Glutamatergic neuron (in vitro differentiated cells): ENCODE data around the gene RASSF8. TPM values are rescaled to one million over a fixed set of nuclear protein-coding genes. Genes with fewer than 3 reads are reported as not detected.

Source experiments
- DNase-seq: peaks from one replicate; pipeline ENCODE4 v3.0.0; 2022
- H3K27ac Mint-ChIP-seq: one replicate; pipeline ENCODE4 v1.8.0; 2020; ENCODE audit warnings: mild to moderate bottlenecking, mixed read lengths, inconsistent platforms; ENCODE audit not compliant: unreplicated experiment
- H3K27me3 Mint-ChIP-seq: one replicate; pipeline ENCODE4 v1.8.0; 2020; ENCODE audit warnings: mild to moderate bottlenecking, moderate library complexity, mixed read lengths, inconsistent platforms; ENCODE audit not compliant: unreplicated experiment
- H3K36me3 Mint-ChIP-seq: one replicate; pipeline ENCODE4 v1.8.0; 2020; ENCODE audit warnings: mild to moderate bottlenecking, mixed read lengths, inconsistent platforms; ENCODE audit not compliant: unreplicated experiment
- H3K4me1 Mint-ChIP-seq: one replicate; pipeline ENCODE4 v1.8.0; 2020; ENCODE audit warnings: mild to moderate bottlenecking, low read depth, mixed read lengths, inconsistent platforms; ENCODE audit not compliant: unreplicated experiment
- H3K4me3 Mint-ChIP-seq: one replicate; pipeline ENCODE4 v1.8.0; 2020; ENCODE audit warnings: mild to moderate bottlenecking, mixed read lengths, inconsistent platforms; ENCODE audit not compliant: unreplicated experiment
- H3K9me3 Mint-ChIP-seq: one replicate; pipeline ENCODE4 v1.8.0; 2020; ENCODE audit warnings: mild to moderate bottlenecking, moderate library complexity, mixed read lengths, inconsistent platforms; ENCODE audit not compliant: unreplicated experiment
- CTCF ChIP-seq: fragments of 200-600 bp; sonication (generic); IDR thresholded peaks from one replicate; pipeline ENCODE4 v1.5.0; 2021; ENCODE audit not compliant: partially characterized antibody, unreplicated experiment
- total RNA-seq: library from RNA; stranded (reverse); fragmentation: NEBNext Ultra II Directional; extraction: Animal tissue kit (Norgen Biotek cat#: 25700); gene quantifications from one replicate; pipeline ENCODE4 v1.2.1, GENCODE V29; 2021; ENCODE audit not compliant: unreplicated experiment

Gene RASSF8
- total RNA-seq, 1 donor from 2014 or later, result 41.3 TPM

- Mint-ChIP-seq H3K4me1 (peaks cover 7% of the 10 kb centered on the region), H3K9me3 (no peaks in the 10 kb centered on the region), H3K27ac (no peak overlapping the region), H3K36me3 (no peaks in the 10 kb centered on the region), H3K27me3 (no peaks in the 10 kb centered on the region), H3K4me3 (no peak overlapping the region)
- no peak for TF ChIP-seq CTCF
- DNase-seq, result no peak
Observed at GRCh38 chr12:26037615-26038220, 79.2 kb downstream of the RASSF8 start.

- no peak for TF ChIP-seq CTCF
- peaks cover 15% of the 10 kb centered on the region for H3K4me1 Mint-ChIP-seq
- no peak overlapping the region for H3K27ac Mint-ChIP-seq
- no peak overlapping the region for H3K4me3 Mint-ChIP-seq
- H3K9me3 Mint-ChIP-seq, result peaks cover 1% of the 10 kb centered on the region
- H3K36me3 Mint-ChIP-seq, result no peaks in the 10 kb centered on the region
- DNase-seq, result no peak
- peaks cover 2% of the 10 kb centered on the region for H3K27me3 Mint-ChIP-seq
Observed at GRCh38 chr12:26042645-26043044, 84.2 kb downstream of the RASSF8 start.

GRCh38 chr12:26043135-26044006 lies 84.9 kb downstream of the RASSF8 start:
- no peaks in the 10 kb centered on the region for H3K36me3 Mint-ChIP-seq
- no peak for DNase-seq
- peak overlapping the region; percentile 6 for H3K27ac Mint-ChIP-seq
- H3K27me3 Mint-ChIP-seq, result peaks cover 2% of the 10 kb centered on the region
- H3K9me3 Mint-ChIP-seq, result peaks cover 1% of the 10 kb centered on the region
- no peak overlapping the region for H3K4me3 Mint-ChIP-seq
- H3K4me1 Mint-ChIP-seq, result peaks cover 15% of the 10 kb centered on the region
- no peak for TF ChIP-seq CTCF

GRCh38 chr12:26044007-26044394 lies 85.5 kb downstream of the RASSF8 start:
- no peaks in the 10 kb centered on the region for H3K36me3 Mint-ChIP-seq
- H3K27me3 Mint-ChIP-seq, result peaks cover 2% of the 10 kb centered on the region
- no peak overlapping the region for H3K4me3 Mint-ChIP-seq
- peaks cover 1% of the 10 kb centered on the region for H3K9me3 Mint-ChIP-seq
- H3K4me1 Mint-ChIP-seq, result peaks cover 15% of the 10 kb centered on the region
- TF ChIP-seq CTCF, result no peak
- DNase-seq, result no peak
- H3K27ac Mint-ChIP-seq, result no peak overlapping the region

GRCh38 chr12:26044592-26044991 lies 86.1 kb downstream of the RASSF8 start:
- H3K36me3 Mint-ChIP-seq, result no peaks in the 10 kb centered on the region
- peaks cover 1% of the 10 kb centered on the region for H3K9me3 Mint-ChIP-seq
- no peak overlapping the region for H3K4me3 Mint-ChIP-seq
- no peak overlapping the region for H3K27ac Mint-ChIP-seq
- peaks cover 13% of the 10 kb centered on the region for H3K4me1 Mint-ChIP-seq
- H3K27me3 Mint-ChIP-seq, result peaks cover 2% of the 10 kb centered on the region
- no peak for TF ChIP-seq CTCF
- no peak for DNase-seq
